ENCODE measurements around the gene FANCC. TPM values are rescaled to one million over a fixed set of nuclear protein-coding genes. Genes with fewer than 3 reads are reported as not detected.

FANCC gene
- total and polyA plus RNA-seq, 2 of the 13 experiments (the other 11 are each of a cell fraction or from before 2014, with no cell fraction given): 7.4 to 8.6 TPM

DNA sequence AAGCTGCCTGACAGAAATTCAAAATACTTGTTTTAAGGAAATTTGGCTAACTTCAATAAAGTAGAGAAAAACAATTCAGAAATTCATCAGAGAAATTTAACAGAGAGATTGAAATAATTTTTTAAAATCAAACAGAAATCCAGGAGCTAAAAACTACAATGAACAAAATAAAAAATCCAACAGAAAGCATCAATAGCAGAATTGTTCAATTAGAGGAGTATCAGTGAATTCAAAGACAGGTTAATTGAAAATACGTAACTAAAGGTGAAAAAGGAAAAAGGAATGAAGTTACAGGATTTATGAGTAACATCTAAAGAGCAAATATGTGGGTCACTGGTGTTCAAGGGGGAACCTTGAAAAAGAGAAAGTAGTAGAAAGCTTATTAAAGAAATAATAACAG lies 36.8 kb downstream of the FANCC start:
- Histone ChIP-seq H3K4me3 (replicated peaks in 1 of 3; ENCODE audit: insufficient read depth in 1 of 3, low read depth in 2 of 3, low read length in 3 of 3) (no peak overlapping the region), H3K36me3 (replicated peaks in 1 of 2; ENCODE audit: control insufficient read depth in 1 of 2, insufficient read depth in 2 of 2, low read length in 2 of 2) (no peaks in the 10 kb centered on the region), H3K27me3 (ENCODE audit: control insufficient read depth in 1 of 2, insufficient read depth in 2 of 2, low read length in 2 of 2) (no peaks in the 10 kb centered on the region), H3K79me2 (ENCODE audit: insufficient read depth, low read length) (peaks cover 5% of the 10 kb centered on the region), H4K20me1 (ENCODE audit: insufficient read depth, low read length) (no peaks in the 10 kb centered on the region), H3K27ac (ENCODE audit: extremely low read length, insufficient read depth, low read length) (no peak overlapping the region), H3K4me1 (ENCODE audit: insufficient read depth, low read length) (peaks cover 23% of the 10 kb centered on the region), H3K9me3 (ENCODE audit: low read length) (peaks cover 11% of the 10 kb centered on the region; the same call in 1 of the 2 replicates), H3K4me2 (ENCODE audit: low read depth, low read length) (no peak overlapping the region), H2AFZ (ENCODE audit: low read length) (no peak overlapping the region), H3K9ac (ENCODE audit: insufficient read depth, low read depth, low read length) (no peak overlapping the region)
- no TSS peak for BruUV-seq (replicated peaks)
- ATAC-seq (no peak), FAIRE-seq (no peak), DNase-seq (ENCODE audit: low spot score) (no peak)
- TF ChIP-seq, protein P1, sequence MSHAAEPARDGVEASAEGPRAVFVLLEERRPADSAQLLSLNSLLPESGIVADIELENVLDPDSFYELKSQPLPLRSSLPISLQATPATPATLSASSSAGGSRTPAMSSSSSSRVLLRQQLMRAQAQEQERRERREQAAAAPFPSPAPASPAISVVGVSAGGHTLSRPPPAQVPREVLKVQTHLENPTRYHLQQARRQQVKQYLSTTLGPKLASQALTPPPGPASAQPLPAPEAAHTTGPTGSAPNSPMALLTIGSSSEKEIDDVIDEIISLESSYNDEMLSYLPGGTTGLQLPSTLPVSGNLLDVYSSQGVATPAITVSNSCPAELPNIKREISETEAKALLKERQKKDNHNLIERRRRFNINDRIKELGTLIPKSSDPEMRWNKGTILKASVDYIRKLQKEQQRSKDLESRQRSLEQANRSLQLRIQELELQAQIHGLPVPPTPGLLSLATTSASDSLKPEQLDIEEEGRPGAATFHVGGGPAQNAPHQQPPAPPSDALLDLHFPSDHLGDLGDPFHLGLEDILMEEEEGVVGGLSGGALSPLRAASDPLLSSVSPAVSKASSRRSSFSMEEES (CRISPR knock-in tag; IDR thresholded peaks at IDR 0.05): no peak
- TF ChIP-seq SMAD9 (CRISPR knock-in tag; IDR thresholded peaks at IDR 0.05) (no peak), ZNF160 (CRISPR knock-in tag; IDR thresholded peaks at IDR 0.05) (peak; percentile 98), TBX3 (IDR thresholded peaks at IDR 0.05; ENCODE audit: borderline replicate concordance) (no peak), ZNF251 (CRISPR knock-in tag; IDR thresholded peaks at IDR 0.05) (no peak), ZKSCAN1 (IDR thresholded peaks at IDR 0.05; ENCODE audit: low read length) (no peak), ZFYVE20 (CRISPR knock-in tag; IDR thresholded peaks at IDR 0.05; ENCODE audit: borderline replicate concordance, low read depth) (no peak)
- TF ChIP-seq, protein P2, sequence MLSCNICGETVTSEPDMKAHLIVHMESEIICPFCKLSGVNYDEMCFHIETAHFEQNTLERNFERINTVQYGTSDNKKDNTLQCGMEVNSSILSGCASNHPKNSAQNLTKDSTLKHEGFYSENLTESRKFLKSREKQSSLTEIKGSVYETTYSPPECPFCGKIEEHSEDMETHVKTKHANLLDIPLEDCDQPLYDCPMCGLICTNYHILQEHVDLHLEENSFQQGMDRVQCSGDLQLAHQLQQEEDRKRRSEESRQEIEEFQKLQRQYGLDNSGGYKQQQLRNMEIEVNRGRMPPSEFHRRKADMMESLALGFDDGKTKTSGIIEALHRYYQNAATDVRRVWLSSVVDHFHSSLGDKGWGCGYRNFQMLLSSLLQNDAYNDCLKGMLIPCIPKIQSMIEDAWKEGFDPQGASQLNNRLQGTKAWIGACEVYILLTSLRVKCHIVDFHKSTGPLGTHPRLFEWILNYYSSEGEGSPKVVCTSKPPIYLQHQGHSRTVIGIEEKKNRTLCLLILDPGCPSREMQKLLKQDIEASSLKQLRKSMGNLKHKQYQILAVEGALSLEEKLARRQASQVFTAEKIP (CRISPR knock-in tag; IDR thresholded peaks at IDR 0.05; ENCODE audit: borderline replicate concordance): no peak
- CTCF ChIA-PET (ENCODE audit: low intra/inter-chr PET ratio, low total read pairs): no interaction called here
- in situ Hi-C loops (cut with HindIII; ENCODE audit: extremely low pct_ligation_motif_present, low pct_unique_long_range_greater_than_20kb) (no loop called here), intact Hi-C loops (cut with micrococcal nuclease; ENCODE audit: unreplicated experiment) (loop anchor here (5.0 kb wide), 1 partner anchor 37 kb away; the partner anchor contains the start of gene FANCC)
- WGBS (ENCODE audit: low lambda C conversion rate): 100% methylated on average over 1 of the region's 1 CpG
- POLR2A ChIA-PET: no interaction called here
